GM12865 (cell line): Measurements from ENCODE around the gene PJA1.

ENCODE experiments used
- DNase-seq: peaks from one replicate; pipeline ENCODE4 v3.0.0; 2010; ENCODE audit warnings: low read depth
- H3K4me3 ChIP-seq: 2 replicates; pipeline ENCODE4 v1.5.1; 2011; ENCODE audit warnings: mild to moderate bottlenecking, low read depth, low read length, control low read depth
- TF ChIP-seq, protein P1 (sequence below): IDR thresholded peaks from 2 replicates; pipeline ENCODE4 v1.5.1; 2011; ENCODE audit warnings: low read length, control low read depth, low read depth, inconsistent platforms; ENCODE audit not compliant: insufficient read depth; ENCODE audit errors: missing control alignments

The PJA1 gene

DNA sequence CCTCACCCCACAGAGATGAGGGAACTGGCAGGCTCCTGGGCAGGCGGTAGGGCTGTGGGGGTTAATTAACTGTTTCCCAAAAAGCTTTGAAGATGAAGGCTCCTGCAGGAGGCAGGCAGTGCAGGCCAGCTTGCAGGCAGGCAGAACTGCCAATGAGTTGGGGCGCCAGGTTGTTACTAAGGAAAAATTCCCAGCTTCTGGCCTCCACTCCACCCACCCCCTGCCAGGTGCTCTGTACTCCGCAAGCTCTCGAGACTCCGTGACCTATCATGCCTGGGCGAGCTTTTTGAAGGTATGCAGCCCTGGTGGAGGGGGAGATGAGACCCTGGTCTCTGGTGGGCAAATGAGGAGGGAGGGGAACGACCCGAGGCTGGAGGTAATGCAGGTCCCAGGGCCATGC is 41.8 kb downstream of the PJA1 start:
- no peak overlapping the region for H3K4me3 ChIP-seq
- DNase-seq = no peak
- TF ChIP-seq, protein P1, sequence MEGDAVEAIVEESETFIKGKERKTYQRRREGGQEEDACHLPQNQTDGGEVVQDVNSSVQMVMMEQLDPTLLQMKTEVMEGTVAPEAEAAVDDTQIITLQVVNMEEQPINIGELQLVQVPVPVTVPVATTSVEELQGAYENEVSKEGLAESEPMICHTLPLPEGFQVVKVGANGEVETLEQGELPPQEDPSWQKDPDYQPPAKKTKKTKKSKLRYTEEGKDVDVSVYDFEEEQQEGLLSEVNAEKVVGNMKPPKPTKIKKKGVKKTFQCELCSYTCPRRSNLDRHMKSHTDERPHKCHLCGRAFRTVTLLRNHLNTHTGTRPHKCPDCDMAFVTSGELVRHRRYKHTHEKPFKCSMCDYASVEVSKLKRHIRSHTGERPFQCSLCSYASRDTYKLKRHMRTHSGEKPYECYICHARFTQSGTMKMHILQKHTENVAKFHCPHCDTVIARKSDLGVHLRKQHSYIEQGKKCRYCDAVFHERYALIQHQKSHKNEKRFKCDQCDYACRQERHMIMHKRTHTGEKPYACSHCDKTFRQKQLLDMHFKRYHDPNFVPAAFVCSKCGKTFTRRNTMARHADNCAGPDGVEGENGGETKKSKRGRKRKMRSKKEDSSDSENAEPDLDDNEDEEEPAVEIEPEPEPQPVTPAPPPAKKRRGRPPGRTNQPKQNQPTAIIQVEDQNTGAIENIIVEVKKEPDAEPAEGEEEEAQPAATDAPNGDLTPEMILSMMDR = no peak

DNA sequence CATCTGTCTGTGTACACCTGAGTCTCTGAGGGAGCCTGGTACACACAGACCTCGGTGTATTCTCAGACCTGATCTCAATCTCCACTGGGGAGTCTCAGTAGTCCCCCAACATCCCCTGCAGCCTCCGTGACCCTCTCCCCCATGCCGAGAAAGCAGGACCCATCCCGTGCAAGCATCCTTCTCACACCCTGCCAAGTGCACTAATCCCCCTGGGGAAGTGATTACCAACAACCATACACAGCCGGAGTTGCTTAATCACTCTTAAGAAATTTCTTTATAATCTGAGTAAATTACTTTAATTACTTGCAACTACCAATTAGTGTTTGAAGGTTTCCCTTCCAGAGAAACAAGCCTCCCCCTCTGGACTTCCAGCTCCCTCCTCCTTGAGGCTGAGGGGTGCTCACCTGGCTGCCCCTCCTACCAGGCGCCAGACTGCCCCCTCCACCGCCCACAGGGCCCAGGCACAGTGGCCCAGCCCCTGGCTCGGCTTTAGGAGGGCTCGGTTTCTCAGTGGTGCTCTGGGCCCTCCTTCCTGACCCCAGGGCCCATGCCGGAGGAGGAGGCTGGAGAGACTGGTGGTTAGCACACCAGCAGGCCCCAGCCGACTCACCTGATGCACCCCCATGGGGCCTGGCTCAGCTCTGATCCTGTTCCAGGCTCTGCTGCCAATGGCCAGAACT is 43.8 kb downstream of the PJA1 start:
- no peak for DNase-seq
- no peak overlapping the region for H3K4me3 ChIP-seq
- TF ChIP-seq, protein P1 = no peak

DNA sequence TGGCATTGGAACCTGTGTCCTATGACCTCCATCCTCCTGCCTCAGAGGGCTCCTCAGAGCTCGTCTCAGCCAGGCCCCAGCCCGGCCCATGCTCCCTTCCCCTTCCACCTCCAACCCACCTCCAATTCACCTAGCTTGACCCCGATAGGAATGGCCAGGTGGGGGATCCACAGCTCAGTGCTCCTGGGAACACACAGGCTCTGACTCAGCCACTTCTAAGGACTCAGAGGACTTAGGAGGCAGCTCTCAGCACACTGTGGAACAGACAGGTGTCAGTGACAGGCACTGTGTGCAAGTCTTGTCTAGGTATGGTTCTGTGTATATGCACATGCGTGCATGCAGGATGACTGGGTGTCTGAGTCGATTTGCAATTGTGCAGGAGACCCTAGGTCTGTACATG is 44.8 kb downstream of the PJA1 start:
- TF ChIP-seq, protein P1 = no peak
- no peak overlapping the region for H3K4me3 ChIP-seq
- no peak for DNase-seq

DNA sequence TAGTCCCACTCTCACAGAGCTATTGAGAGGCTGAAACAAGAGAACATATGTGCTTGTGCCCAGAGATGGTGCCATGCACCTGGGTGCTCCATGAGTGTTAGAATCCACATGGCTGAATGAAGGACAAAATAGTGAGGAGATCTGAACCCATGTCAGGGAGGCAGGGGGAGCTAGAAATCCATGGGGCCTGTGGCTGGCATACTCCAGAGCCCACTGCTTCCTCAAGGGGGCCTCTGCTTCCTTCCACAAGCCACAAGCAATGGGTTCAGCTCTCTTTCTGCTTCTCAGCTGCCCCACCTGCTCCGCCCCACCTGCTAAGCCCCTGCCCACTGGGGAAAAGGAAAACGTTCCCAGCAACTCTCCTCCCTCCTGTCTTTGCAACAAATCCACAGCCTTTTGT is 46.1 kb downstream of the PJA1 start:
- TF ChIP-seq, protein P1 = no peak
- no peak for DNase-seq
- no peak overlapping the region for H3K4me3 ChIP-seq

DNA sequence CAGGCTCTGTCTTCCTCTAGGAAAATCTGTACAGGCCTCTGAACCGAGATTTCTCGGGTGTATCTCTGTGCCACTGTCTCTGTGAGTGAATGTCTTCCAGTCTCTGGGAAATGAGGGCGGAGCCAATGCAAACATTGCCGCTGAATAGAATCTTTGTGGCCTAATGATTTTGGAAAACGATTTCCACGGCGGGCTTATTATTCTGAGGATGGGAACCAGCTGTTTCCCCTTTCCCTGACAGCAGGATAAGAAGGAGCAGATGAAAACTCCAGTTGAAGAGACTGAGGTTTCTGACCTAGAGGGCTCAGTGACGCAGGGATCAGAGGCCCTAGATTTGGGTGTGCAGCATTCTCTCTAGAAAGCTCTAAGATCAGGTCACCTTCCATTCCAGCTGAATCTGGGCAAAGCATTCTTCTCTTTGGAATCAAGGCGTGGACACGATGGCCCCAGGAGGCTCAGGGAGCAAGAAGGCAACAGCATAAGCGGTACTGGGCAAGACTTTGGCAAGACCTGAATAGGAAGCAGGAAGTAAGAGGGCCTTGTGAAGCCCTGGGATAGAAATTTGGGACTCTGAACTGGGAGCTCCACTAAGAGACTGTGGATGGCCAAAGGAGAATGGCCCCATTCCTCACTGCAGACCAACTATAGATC is 47.3 kb downstream of the PJA1 start:
- no peak overlapping the region for H3K4me3 ChIP-seq
- no peak for DNase-seq
- TF ChIP-seq, protein P1 = no peak

DNA sequence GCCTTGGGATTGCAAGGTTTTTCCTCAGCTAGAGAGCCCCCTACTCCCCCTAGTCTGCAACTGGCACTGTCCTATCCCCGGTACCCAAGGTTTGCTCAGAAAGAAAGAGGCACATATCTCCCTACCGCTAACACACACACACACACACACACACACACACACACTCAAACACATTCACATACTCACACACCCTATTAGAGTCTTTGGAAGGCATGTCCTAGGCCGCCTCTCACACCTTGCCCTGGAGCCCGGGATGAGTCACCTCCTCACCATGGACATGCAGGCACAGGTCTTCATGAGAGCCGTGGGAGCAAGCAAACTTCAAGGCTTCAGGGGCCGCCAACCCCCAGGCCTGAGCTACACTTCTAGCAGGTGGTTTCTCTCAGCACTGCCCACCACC is 49.2 kb downstream of the PJA1 start:
- TF ChIP-seq, protein P1 = no peak
- no peak for DNase-seq
- no peak overlapping the region for H3K4me3 ChIP-seq

DNA sequence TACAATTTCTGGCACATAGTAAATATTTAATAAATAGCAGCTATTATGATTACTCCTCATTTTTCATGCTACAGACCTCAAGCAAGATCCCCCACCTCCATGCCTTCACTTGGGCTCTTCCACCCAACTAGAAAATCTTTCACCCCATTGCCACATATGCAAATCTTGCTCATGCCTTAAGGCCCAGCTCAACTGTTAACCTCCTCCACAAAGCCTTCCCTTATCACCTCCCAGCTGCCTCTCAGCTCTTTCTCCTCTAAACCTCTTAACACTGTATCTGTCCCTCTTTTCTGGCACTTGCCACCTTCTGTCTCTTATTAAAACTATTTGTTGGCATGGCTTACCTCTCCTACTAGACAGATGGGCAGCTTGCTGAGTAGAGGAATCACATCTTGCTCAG is 51.5 kb downstream of the PJA1 start:
- TF ChIP-seq, protein P1 = no peak
- H3K4me3 ChIP-seq = no peak overlapping the region
- DNase-seq = no peak
